GM18861 (cell line): ENCODE measurements around the gene HMOX1.
A peak's percentile ranks its signal among the peaks of the same experiment; 100 is the strongest.

Experiments used
- ATAC-seq: cut with Tn5 transposase; IDR thresholded peaks from one replicate; pipeline ENCODE4 v1.9.1; 2021; ENCODE audit not compliant: unreplicated experiment

Gene HMOX1

GRCh38 chr22:35401863-35402262, 21.0 kb downstream of the HMOX1 start:
- ATAC-seq, result no peak

GRCh38 chr22:35403356-35403755, 22.5 kb downstream of the HMOX1 start:
- ATAC-seq, result no peak

DNA sequence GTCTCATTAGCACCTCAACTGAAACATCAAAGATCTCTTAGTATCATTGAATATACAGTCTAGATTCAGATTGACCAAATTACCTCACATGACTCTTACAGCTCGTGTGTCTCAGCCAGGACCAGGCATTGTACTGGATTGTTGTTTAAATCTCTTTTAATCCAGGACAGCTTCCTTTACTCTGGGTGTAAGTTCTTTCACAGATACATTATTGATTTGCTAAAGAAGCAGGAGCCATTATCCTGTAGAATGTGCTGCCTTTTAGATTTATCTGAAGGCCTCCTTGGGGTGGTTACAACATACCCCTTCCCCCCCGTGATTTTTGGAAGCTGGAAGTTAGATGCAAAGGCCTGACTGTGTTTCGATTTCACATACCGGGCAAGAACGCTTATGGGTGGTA, 23.3 kb downstream of the HMOX1 start:
- no peak for ATAC-seq

GRCh38 chr22:35406443-35406842, 25.5 kb downstream of the HMOX1 start:
- ATAC-seq, result no peak

DNA sequence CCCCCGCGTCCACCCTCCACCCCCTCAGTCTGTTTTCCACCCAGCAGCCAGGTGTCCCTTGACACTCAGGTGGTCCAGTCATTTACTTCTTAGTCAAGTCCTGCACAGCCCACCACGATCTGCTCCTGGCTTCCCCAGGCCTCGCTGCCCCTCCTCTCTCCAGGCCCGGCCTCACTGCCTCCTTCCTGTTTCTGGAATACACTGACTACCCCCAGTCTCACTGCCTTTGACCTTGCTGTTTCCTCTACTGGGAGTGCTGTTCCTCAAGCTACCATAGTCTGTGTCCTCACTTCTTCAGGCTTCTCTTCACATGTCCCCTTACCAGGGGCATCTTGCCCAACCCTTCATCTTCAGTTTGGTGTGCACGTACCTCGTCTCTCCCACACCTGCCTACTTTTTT, 26.5 kb downstream of the HMOX1 start:
- ATAC-seq, result no peak

GRCh38 chr22:35409783-35410662, 29.1 kb downstream of the HMOX1 start:
- peak; percentile 65 for ATAC-seq

- no peak for ATAC-seq
These were observed 29.8 kb downstream of the HMOX1 start for GRCh38 chr22:35410663-35411034.

GRCh38 chr22:35411102-35411501, 30.2 kb downstream of the HMOX1 start:
- no peak for ATAC-seq

- ATAC-seq, result no peak
These were observed 32.7 kb downstream of the HMOX1 start for GRCh38 chr22:35413624-35414023.

GRCh38 chr22:35417606-35418005, 36.7 kb downstream of the HMOX1 start:
- ATAC-seq, result no peak

- ATAC-seq, result no peak
These were observed 37.2 kb downstream of the HMOX1 start for GRCh38 chr22:35418088-35418487.

DNA sequence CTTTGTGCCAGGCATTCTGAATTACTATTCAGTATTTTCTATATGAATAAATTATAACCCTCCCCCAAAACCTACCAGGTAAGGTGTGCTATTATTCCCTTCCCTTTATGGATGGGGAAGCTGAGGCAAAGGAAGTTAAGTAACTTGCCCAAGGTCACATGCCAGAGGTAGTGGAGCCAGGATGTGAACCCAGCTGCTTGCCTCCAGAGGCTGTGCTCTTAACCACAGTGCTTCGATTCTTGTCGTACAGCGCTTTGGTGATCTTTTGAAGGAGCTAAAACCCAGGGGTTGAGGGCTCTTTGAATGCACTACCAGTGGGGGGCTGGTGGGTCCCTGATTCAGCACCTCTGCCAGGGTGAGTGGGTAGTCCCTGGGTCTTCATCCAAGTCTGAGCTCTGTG, 37.8 kb downstream of the HMOX1 start:
- ATAC-seq, result no peak

DNA sequence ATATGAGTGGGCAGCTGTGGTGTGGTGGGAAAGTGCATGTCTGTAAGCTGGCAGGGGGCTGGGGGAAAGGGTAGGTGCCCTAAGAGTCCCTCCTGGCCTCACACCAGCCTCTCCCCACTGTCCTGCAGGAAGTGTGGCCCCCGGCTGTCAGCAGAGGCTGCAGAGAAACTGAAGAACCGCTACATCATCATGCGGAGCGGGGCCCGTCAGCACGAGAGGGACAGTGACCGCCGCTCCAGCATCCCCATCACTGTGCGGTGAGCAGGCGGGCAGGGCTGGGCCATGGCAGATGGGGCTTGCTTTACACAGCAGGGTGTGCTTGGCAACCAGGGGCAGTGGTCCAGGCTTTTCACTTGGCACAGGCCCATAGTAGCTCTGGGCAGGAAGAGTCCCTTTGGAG, 38.9 kb downstream of the HMOX1 start:
- ATAC-seq, result no peak

DNA sequence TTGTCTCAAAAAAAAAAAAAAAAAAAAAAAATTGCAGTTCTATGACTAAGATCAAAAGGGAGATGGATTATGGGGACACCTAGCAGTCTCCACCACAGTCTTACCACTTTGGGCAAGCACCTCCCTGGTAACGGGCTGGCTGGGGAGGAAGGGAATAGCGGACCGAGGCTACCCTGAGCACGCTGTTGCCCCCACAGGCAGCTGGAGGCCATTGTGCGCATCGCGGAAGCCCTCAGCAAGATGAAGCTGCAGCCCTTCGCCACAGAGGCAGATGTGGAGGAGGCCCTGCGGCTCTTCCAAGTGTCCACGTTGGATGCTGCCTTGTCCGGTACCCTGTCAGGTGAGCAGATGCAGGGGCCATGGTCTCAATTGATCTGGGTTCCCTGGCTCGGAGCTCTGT, 40.2 kb downstream of the HMOX1 start:
- no peak for ATAC-seq

- no peak for ATAC-seq
These were observed 41.2 kb downstream of the HMOX1 start for GRCh38 chr22:35422145-35422544.

- ATAC-seq, result no peak
These were observed 42.0 kb downstream of the HMOX1 start for GRCh38 chr22:35422936-35423335.

DNA sequence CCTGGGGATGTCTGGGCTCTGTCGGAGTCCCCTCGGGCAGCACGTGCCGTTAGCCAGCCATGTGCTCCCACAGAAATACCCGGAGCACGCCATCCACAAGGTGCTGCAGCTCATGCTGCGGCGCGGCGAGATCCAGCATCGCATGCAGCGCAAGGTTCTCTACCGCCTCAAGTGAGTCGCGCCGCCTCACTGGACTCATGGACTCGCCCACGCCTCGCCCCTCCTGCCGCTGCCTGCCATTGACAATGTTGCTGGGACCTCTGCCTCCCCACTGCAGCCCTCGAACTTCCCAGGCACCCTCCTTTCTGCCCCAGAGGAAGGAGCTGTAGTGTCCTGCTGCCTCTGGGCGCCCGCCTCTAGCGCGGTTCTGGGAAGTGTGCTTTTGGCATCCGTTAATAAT, 43.2 kb downstream of the HMOX1 start:
- ATAC-seq, result no peak

GRCh38 chr22:35424761-35425160, 43.9 kb downstream of the HMOX1 start:
- ATAC-seq, result no peak

DNA sequence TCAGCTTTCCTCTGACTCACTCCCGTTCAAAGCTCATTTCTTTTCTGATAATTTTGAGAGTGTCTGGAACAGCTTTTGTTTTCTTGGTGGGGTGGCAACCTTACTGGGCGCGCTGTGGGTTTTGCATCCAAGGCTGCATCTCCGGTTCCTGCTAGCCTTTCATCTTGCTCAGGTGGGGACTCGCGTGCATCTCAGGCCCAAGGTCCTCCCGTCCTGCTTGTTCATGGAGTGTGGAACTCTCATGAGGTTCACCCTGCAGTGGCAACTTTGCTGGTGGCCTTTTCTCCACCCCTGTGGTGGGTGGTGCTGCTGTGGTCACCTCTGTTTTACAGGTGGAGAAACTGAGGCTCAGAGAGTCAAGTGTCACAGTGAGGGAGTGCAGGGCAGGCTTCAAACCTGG, 44.6 kb downstream of the HMOX1 start:
- ATAC-seq, result no peak

- no peak for ATAC-seq
These were observed 45.3 kb downstream of the HMOX1 start for GRCh38 chr22:35425971-35426800.

GRCh38 chr22:35426801-35427140, 45.9 kb downstream of the HMOX1 start:
- no peak for ATAC-seq

- no peak for ATAC-seq
These were observed 50.0 kb downstream of the HMOX1 start for GRCh38 chr22:35430897-35431322.
